GM12892 (cell line): ENCODE data around the gene DNAJC22.

Experiments used
- POLR2A ChIP-seq: IDR thresholded peaks from 2 replicates; pipeline ENCODE4 v1.6.1; 2011; ENCODE audit warnings: low read depth, low read length, control low read depth
- TAF1 ChIP-seq: IDR thresholded peaks from 2 replicates; pipeline ENCODE4 v1.6.1; 2011; ENCODE audit warnings: low read depth, mild to moderate bottlenecking, control low read depth, low read length, borderline replicate concordance

- TF ChIP-seq POLR2A (no peak), TAF1 (no peak)
These were observed 6.4 kb upstream of the DNAJC22 start for GRCh38 chr12:49340095-49340870.
